ENCODE measurements around the gene AMOT.

DNA sequence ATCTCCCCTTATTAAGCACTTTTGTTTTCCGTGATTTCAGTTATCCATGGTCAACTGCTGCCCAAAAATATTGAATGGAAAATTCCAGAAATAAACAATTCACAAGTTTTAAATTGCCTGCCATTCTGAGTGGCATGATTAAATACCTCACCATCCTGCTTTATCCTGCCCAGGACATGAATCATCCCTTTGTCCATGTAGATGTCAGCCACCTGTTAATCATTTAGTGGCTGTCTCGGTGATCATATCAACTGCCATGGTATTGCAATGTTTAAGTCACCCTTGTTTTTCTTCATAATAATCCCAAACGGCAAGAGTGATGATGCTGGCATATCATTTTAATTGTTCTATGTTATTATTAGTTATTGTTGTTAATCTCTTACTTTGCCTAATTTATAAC, 81.1 kb downstream of the AMOT start:
- TF ChIP-seq, protein P1, sequence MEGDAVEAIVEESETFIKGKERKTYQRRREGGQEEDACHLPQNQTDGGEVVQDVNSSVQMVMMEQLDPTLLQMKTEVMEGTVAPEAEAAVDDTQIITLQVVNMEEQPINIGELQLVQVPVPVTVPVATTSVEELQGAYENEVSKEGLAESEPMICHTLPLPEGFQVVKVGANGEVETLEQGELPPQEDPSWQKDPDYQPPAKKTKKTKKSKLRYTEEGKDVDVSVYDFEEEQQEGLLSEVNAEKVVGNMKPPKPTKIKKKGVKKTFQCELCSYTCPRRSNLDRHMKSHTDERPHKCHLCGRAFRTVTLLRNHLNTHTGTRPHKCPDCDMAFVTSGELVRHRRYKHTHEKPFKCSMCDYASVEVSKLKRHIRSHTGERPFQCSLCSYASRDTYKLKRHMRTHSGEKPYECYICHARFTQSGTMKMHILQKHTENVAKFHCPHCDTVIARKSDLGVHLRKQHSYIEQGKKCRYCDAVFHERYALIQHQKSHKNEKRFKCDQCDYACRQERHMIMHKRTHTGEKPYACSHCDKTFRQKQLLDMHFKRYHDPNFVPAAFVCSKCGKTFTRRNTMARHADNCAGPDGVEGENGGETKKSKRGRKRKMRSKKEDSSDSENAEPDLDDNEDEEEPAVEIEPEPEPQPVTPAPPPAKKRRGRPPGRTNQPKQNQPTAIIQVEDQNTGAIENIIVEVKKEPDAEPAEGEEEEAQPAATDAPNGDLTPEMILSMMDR (IDR thresholded peaks at IDR 0.05; ENCODE audit: insufficient read depth, low read length, poor library complexity, severe bottlenecking), result no peak
- TF ChIP-seq EZH2phosphoT487 (conservative IDR thresholded peaks at IDR 0.05; ENCODE audit: low read length), result no peak

Data from SU-DHL-6 (cell line).